GM19463 (cell line): ENCODE measurements around the gene ARHGEF6.
A peak's percentile ranks its signal among the peaks of the same experiment; 100 is the strongest.

Experiments used
- ATAC-seq: cut with Tn5 transposase; IDR thresholded peaks from one replicate; pipeline ENCODE4 v1.9.1; 2021; ENCODE audit warnings: mild to moderate bottlenecking, moderate library complexity; ENCODE audit not compliant: unreplicated experiment

Gene ARHGEF6

DNA sequence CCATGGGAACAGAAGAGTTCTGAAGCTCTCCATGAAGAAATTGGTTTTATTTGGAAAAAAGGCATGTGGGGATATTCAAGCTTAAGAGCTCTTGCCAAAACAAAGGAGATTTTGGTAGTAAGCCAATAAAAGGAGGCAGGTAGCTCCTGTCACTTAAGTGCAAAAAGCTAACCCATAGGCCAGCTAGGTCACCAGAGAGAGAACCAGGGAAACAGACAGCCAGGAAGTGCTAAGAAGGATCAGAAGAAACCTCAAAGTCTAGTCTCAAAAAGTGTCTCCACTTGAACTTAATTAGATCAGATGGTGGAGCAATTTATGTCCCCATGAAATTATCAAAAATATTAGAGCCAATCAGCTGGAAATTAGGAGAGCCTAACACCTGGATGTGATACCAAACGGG is 83.6 kb downstream of the ARHGEF6 start:
- no peak for ATAC-seq

DNA sequence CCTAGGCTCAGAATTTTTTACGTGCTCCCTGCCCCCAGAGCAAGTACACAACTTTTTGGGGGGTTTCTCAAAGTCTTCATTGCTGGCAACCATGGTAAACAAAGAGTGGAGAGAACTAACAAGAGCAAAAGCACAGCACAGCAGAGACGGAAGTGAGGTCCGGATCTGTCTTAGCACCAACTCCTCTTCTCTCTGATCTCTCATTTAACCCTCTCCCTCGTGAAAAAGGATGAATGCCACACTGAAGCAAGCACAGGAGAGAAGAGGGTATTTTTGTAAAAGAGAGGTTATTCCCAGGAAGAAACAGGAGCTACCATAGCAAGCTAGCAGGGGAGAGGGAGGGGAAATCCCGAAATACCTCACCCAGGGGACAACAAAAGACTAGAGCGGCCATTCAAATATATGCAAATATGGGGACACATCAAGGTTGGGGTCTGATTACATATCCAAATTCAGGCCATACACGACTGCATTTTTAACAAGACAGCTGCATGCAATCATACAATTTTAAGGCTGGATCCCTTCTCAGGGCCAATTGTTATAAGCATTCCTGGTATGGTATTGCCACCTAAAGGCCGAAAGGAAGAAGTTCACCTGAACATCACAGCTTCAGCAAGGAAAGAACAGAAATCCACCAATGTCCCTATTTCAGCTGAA is 86.2 kb downstream of the ARHGEF6 start:
- ATAC-seq: peak; percentile 66

DNA sequence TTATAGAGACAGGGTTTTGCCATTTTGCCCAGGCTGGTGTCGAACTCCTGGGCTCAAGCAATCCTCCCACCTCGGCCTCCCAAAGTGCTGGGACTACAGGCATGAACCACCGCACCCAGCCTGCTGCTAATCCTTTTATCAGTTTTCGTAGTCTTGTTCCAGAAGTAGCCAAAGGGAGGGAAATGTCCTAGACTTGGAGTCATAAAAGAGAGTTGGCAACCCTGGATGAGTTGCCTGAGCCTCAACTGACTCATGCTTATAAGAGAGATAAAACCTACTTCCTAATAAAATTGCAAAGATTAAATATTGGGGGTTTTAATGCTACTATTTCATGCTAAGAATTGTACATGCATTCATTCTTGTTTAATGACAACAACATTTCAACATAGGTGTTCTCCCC is 88.5 kb downstream of the ARHGEF6 start:
- ATAC-seq: no peak

DNA sequence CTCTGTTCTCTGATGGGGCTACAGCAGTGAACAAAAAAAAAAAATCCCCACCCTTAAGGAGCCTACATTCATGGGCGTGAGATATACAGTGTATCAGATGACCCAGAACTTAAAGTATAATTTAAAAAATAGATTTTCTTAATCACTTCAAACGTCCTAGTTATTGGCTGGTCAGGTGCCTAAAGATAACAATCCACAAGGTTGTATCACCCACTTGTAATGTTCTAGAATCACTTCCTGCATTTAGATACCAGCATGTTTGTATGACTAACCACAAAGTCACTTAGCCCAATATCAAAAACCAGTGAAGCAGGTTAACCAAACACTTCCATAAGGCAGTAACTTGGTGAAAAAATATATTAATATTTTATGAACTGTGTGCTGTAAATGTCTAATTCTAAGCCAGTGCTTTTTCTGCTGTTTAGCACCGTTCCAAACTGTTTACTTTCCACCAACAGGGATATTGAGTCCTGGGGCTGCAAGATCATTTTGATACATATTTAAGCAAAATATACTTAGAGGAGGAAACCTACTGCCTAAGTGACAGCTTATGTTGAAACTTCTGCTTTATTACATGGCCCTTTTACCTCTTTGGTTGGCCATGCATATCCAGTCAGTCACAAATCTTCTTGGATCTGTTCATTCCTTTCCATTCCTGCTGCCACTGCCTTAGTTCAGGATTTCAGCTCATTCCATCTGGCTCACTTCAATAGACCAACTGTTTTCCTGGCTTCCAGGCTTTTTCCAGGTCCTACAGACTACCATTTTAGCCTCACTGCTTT is 89.5 kb downstream of the ARHGEF6 start:
- no peak for ATAC-seq

DNA sequence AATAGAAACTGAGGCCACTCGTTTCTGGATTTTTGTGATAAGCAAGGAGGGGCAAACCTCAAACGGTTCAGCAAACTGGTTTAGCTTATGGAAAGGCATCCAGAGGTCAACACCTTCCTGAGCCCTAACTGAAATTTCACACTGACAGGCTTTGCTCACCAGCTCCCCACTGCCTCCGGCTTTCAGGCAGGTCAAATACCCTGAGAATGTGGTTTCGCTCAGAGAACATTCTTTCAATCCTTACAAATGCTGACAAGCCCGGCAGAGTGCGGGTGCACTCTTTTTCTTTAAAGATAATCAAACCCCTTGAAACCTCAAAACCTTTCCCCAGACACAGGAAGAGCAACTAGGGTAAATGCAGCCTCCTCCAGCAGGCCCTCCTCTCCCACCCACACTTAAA is 91.3 kb downstream of the ARHGEF6 start:
- no peak for ATAC-seq

DNA sequence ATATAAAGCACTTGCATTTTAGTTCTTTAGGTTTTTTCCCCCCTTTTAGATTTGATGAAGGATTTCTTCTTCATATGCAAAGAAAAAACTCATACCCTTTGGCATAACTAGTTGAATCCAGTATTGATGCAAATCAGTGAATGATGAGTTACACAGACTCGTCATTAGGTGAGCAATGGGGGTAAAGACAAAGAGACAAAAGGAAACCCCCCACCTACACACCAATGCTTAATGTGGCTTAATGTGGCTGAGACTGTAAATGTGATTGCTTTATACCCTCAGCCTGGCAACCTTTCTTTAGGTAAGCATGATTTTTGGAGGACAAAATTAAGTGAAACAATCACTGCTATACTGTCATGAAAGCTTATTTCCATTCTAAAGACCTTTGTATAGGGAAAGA is 93.3 kb downstream of the ARHGEF6 start:
- peak; percentile 36 for ATAC-seq

DNA sequence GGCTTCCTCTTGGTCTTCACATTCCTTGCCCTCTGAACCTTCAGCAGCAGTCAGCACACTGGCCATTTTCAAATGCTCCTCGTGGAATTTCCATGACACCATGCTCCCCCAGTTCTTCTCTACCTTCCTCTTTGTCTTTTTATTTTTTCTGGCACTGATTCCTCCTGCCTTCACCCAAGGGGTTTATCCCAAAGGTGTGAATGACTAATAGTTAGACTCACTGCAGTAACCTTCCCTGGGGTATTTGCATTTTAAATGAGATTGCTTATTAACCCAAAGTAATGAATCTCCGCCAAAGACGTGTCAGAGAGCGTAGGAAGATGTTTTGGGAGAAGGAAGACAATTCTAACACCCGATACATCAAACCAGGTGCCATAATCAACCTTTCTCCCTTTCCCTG is 96.6 kb downstream of the ARHGEF6 start:
- ATAC-seq: peak; percentile 64

DNA sequence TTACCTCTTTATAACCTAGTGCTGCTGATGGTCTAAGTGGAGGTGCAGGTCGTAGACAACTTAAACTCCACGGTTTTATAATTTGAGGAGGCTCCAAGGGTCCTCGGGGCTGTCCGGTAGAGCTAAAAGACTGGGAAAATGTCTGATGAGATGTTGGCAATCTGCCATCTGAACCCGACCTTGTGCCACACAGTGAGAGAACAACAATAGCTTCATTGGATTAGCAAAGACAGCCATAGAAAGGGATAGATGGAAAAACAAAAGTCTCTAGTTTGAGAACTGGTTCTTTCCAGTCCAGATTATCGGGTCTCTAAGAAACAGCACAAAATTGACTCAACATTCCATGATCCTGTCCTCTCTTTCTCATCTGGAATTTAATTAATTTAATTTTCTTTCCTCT is 101.2 kb downstream of the ARHGEF6 start:
- ATAC-seq: no peak

DNA sequence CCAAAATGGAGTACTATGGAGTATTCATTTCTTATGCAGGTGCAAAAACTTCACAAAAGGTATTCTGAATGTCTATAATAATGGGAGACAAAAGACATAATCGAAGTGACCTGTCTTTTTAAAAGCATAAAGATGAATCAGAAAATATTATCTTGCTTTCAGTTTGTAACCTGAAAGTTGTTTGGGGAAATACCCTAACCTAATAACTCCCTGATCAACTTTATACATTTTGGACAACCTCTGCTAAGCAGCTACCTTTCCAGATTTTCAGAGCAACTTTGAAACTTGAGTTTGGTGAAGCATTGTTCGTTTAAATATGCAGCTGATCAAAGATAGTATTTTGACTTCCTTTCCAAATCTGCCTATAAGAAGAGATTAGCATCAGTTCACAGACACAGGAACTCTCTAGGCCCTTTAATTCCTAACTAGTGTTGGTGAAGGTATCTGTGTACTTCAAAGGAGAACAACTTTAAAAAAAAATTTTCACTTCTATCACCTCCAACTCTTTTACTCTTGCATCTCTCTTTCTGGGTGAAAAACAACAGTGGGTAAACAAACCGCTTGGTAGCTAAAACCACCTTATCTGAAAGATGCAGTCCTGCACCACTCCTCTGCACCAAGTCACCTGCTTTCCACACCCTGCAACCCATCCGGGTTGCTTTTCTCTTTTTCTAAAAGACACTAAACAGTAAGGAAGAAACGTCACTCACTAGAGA is 106.3 kb downstream of the ARHGEF6 start:
- ATAC-seq: no peak

DNA sequence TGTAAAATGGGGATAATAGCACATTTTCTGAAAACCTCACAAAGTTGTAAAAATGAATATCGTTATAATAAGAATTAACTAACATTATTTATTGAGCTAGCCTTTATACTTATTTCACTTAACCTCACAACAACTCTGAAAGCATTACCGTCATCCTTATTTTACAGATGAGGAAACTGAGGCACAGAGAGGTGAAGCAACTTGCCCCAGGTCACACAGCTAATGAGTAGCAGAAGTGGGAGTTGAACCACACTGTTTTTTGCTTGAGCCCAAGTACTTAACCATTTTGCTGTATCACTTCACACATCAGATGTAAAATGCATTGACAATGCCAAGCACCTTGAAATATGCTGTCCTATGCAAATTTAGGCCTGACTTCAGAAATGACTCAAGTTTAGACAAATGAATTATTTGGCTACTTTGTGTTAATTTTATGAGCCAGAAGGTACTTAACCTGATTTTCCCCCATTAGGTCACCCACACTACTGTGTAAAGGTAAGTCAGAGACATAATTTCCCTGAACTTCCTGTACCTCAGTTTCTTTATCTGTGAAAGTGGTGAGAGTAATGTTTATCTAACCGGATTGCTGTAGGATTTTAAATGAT is 109.6 kb downstream of the ARHGEF6 start:
- peak; percentile 40 for ATAC-seq

DNA sequence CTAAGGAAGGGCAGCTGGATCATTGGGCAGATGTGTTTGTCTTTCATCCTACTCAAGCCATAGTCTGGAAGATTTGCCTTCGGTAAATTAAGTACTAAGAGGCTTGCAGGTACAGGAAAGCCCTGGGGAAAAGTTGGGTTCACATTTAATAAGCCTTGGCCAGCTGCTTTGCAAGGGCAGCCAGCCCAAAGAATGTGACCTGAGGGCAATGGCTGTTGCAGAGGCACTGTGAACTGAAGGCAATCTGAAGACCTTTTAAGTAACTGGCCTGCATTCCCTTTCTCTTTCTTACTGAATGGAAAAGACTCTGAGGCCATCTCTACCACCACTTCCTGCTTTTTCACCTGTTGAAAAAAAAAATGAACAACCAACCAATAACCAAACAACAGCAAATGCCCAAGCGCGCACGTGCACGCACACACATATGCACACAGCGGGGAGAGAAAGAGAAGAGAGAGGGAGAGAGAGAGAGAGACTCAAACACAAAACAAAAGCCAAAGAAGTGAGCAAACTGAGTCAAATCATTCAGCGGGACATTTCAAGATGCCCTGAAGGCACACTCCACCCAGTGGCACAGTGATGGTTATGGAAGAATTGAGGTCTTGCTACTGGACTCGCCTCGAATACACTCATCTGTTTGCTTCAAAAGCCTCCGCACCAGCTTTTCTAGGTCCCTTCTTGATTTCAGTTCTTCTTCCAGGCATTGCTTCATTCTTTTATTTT is 113.1 kb downstream of the ARHGEF6 start:
- ATAC-seq: no peak

DNA sequence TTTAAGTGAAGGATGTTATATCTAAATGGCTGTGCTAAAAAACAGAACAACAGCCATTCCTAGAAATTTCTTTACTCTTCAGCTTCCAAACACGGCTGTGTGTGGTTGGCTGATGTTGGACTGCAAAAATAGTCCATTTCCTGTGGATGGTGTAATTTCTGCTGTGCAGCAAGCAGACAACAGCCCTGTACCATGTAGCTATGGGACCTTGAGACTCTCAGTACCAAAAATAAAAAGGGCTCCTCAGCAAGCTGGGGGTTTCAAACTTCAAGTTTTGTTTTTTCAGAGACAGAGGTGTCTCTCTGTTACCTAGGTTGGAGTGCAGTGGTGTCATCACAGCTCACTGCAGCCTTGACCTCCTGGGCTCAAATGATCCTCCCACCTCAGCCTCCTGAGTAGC is 114.6 kb downstream of the ARHGEF6 start:
- no peak for ATAC-seq

DNA sequence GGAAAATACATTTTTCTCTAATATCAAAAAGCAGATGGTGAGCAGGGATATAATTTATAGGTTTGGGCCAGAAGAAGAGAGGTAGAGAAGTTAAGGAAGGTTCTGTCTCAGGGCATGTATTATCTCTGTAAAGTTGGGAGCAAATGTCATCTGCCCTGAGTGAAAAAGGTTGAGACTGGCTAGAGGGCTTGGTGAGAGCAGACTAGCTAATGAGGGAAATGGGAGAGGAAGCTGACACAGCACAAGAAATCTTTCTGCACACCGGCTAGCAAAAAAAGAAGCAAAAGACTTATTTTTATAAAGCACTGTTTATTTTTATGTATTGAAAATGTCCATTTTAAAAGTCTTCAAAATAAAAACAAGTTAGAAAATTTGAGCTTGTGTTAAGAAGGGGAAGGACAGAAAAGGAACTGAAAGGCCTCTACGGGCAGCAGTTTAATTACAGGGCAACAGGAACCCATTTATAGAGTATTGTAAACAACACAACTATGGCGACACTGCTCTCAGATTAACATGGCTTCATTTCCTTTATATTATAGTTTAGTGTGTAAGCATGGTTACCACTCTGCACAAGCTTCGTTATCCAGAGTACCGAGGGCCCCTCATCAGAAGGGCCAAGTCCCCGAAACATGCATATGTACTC is 115.4 kb downstream of the ARHGEF6 start:
- ATAC-seq: peak; percentile 64

DNA sequence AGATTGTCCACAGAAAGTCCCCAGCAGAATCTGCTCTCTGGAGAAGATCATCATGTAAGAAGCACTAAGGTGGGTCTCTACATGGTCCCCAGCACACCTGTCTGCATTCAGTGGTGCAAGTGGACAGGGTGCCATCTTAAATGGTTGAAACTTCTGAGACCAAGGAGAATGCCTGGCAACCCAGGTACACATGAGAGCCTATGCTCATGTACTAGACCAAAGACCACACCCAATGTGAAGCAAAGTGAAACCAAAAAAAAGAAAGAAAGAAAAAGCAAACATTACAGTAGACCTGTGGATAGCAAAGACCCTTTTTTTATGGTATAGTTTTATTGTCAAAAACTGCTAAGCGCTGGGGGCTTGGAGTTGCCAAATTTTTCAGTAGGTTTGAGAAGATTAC is 117.8 kb downstream of the ARHGEF6 start:
- no peak for ATAC-seq

DNA sequence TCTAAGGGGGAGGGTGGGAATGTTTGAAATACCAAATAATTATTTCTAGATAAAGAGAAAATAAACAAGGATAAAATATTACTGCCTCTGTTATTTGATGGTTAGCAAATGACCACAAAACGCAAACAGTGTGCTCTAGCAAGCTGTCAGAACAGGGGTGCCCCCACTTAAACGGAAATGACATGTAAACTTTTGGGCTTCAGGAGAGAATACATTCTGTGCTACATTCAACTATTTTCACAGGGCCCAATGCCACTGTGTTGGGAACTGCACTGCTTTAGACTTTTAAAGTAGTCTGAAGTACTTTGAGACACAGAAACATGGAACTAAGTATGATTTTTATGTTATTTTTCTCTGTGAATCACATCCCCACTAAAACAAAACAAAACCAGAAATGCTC is 118.6 kb downstream of the ARHGEF6 start:
- no peak for ATAC-seq

DNA sequence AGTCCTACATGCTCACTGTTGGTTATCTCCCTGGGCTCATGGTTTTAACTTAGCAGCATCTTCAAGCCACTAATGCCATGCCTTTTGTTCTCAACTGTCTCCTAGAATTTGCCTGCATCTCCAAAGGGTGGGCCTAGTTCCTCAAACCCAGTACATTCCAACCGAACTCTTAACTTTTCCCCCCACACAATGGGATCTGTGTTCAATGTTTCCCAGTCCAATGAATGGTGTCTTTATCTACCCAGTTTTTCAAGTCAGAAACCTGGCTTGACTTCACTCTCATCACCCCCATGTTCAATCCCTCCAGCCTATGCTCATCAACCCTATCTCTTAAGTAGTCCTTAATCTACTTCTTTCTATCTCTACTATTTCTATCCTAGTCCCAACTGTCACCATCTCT is 119.8 kb downstream of the ARHGEF6 start:
- ATAC-seq: no peak

DNA sequence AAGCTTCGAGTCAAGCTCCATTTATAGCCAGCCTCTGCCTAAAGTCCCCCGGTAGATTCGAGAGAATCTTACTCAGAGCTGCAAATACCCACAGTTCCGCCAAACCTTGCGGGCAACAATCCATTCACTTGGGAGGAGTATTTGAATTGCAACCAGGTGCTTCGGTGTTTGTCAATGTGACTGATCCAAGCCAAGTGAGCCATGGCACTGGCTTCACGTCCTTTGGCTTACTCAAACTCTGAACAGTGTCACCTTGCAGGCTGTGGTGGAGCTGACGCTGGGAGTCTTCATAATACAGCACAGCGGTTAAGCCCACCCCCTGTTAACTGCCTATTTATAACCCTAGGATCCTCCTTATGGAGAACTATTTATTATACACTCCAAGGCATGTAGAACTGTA is 121.6 kb downstream of the ARHGEF6 start:
- ATAC-seq: no peak

DNA sequence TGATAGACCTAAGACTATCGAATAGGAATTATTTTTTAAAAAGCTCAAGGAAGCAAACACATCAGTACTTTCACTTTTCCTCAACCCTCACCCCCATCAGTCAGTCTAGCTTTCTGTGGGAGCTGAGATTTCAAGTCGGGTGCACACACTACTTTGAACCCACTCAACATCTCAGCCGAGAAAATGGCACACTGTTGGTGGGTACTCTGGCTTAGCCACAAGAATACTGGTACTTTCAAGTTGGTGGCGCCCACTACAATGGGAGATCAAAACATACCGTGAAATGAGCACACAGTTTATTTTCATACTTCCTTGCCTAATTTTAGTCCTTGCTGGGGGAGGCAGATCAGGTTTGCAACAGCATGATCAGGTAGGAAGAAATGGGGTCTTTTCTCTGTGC is 122.6 kb downstream of the ARHGEF6 start:
- ATAC-seq: no peak

DNA sequence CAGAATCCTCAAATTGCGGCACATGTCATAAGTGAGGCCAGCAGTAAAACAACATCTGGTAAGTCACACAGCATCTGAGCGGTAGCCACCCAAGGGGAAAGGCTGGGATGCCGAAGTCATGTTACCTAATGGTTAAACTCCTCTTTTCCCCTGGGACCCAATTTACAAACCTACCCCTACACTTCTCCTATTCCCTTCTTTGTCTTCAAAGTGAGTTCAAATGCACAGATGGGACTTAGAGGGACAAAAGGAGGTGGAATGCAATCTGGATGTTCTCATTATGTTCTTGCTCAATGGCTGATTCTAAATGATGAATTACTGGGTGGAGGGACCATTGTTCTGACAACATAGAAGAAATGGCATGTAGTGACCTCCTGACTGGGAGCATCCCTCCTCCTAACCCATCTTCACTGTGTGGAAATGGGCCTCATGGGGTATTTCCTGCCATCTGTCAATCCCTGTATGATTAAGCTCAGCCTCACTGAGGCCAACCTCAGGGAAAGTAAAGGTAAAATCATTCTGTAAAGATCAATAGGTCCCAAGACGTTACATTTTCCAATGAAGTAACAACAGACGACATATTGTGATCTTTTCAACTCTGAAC is 124.3 kb downstream of the ARHGEF6 start:
- no peak for ATAC-seq
